ENCODE measurements around the gene AHRR.

GRCh38 chr5:471750-472058 lies 150.2 kb downstream of the AHRR start:
- TF ChIP-seq, protein P1, sequence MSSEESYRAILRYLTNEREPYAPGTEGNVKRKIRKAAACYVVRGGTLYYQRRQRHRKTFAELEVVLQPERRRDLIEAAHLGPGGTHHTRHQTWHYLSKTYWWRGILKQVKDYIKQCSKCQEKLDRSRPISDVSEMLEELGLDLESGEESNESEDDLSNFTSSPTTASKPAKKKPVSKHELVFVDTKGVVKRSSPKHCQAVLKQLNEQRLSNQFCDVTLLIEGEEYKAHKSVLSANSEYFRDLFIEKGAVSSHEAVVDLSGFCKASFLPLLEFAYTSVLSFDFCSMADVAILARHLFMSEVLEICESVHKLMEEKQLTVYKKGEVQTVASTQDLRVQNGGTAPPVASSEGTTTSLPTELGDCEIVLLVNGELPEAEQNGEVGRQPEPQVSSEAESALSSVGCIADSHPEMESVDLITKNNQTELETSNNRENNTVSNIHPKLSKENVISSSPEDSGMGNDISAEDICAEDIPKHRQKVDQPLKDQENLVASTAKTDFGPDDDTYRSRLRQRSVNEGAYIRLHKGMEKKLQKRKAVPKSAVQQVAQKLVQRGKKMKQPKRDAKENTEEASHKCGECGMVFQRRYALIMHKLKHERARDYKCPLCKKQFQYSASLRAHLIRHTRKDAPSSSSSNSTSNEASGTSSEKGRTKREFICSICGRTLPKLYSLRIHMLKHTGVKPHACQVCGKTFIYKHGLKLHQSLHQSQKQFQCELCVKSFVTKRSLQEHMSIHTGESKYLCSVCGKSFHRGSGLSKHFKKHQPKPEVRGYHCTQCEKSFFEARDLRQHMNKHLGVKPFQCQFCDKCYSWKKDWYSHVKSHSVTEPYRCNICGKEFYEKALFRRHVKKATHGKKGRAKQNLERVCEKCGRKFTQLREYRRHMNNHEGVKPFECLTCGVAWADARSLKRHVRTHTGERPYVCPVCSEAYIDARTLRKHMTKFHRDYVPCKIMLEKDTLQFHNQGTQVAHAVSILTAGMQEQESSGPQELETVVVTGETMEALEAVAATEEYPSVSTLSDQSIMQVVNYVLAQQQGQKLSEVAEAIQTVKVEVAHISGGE (CRISPR knock-in tag; IDR thresholded peaks at IDR 0.05): no peak
- no peak for TF ChIP-seq RBM34 (IDR thresholded peaks at IDR 0.05; ENCODE audit: borderline replicate concordance, insufficient read depth, low read length)
- no peak for TF ChIP-seq YY1 (IDR thresholded peaks at IDR 0.05; ENCODE audit: borderline replicate concordance in 1 of 3, control insufficient read depth in 1 of 3, extremely low read depth in 1 of 3, insufficient read depth in 3 of 3, insufficient read length in 1 of 3, insufficient replicate concordance in 2 of 3, low read depth in 1 of 3, low read length in 2 of 3)
- TF ChIP-seq, protein P2, sequence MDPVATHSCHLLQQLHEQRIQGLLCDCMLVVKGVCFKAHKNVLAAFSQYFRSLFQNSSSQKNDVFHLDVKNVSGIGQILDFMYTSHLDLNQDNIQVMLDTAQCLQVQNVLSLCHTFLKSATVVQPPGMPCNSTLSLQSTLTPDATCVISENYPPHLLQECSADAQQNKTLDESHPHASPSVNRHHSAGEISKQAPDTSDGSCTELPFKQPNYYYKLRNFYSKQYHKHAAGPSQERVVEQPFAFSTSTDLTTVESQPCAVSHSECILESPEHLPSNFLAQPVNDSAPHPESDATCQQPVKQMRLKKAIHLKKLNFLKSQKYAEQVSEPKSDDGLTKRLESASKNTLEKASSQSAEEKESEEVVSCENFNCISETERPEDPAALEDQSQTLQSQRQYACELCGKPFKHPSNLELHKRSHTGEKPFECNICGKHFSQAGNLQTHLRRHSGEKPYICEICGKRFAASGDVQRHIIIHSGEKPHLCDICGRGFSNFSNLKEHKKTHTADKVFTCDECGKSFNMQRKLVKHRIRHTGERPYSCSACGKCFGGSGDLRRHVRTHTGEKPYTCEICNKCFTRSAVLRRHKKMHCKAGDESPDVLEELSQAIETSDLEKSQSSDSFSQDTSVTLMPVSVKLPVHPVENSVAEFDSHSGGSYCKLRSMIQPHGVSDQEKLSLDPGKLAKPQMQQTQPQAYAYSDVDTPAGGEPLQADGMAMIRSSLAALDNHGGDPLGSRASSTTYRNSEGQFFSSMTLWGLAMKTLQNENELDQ (CRISPR knock-in tag; IDR thresholded peaks at IDR 0.05; ENCODE audit: borderline replicate concordance): no peak
